ENCODE measurements around the gene INPP5A.

The INPP5A gene

GRCh38 chr10:132644527-132645246 is 107.1 kb downstream of the INPP5A start:
- no peak for DNase-seq

GRCh38 chr10:132645247-132645530 is 107.6 kb downstream of the INPP5A start:
- DNase-seq, result no peak

GRCh38 chr10:132645630-132646442 is 108.2 kb downstream of the INPP5A start:
- DNase-seq, result no peak

- DNase-seq, result no peak
Measured at GRCh38 chr10:132646443-132647097, 109.0 kb downstream of the INPP5A start.

- no peak for DNase-seq
Measured at GRCh38 chr10:132647424-132647823, 109.8 kb downstream of the INPP5A start.

- no peak for DNase-seq
Measured at GRCh38 chr10:132648072-132648850, 110.7 kb downstream of the INPP5A start.

GRCh38 chr10:132648851-132649528 is 111.4 kb downstream of the INPP5A start:
- DNase-seq, result no peak

- DNase-seq, result no peak
Measured at GRCh38 chr10:132649651-132650360, 112.2 kb downstream of the INPP5A start.

- no peak for DNase-seq
Measured at GRCh38 chr10:132650611-132651250, 113.1 kb downstream of the INPP5A start.

GRCh38 chr10:132651511-132652029 is 114.0 kb downstream of the INPP5A start:
- DNase-seq, result no peak

GRCh38 chr10:132652446-132652845 is 114.9 kb downstream of the INPP5A start:
- DNase-seq, result no peak

- DNase-seq, result no peak
Measured at GRCh38 chr10:132652936-132653590, 115.5 kb downstream of the INPP5A start.

GRCh38 chr10:132653721-132654120 is 116.1 kb downstream of the INPP5A start:
- no peak for DNase-seq

- DNase-seq, result no peak
Measured at GRCh38 chr10:132654121-132654571, 116.6 kb downstream of the INPP5A start.

GRCh38 chr10:132654708-132655661 is 117.4 kb downstream of the INPP5A start:
- peak; percentile 64 for DNase-seq

GRCh38 chr10:132655735-132656134 is 118.1 kb downstream of the INPP5A start:
- no peak for DNase-seq

GRCh38 chr10:132656283-132657126 is 118.9 kb downstream of the INPP5A start:
- DNase-seq, result no peak
